DMS79 treated with DMSO at 0.1 percent for 48 hours (cell line): ENCODE results near the gene CSH2.
"Not testable (repeated sequence)": the region's sequence is repeated elsewhere in the genome, so short reads cannot be mapped to it uniquely, and the experiment has no call there.

ENCODE experiments used
- DNase-seq: peaks from one replicate; lab custom pipeline; 2025; lab: John Stamatoyannopoulos, UW

Gene CSH2

GRCh38 chr17:63896524-63897354, 23.3 kb upstream of the CSH2 start, which contains the start of gene CSH1:
Gene CSH1 (minus strand): TSS chr17:63896574. CDS start chr17:63896511, 63 bp downstream.
- not testable (repeated sequence) for DNase-seq

GRCh38 chr17:63894821-63895220, 21.3 kb upstream of the CSH2 start:
- DNase-seq: not testable (repeated sequence)

- not testable (repeated sequence) for DNase-seq
Measured at GRCh38 chr17:63894021-63894420, 20.5 kb upstream of the CSH2 start.

GRCh38 chr17:63892316-63893037, 19.0 kb upstream of the CSH2 start:
- not testable (repeated sequence) for DNase-seq

- DNase-seq: not testable (repeated sequence)
Measured at GRCh38 chr17:63889026-63889848, 15.8 kb upstream of the CSH2 start.

GRCh38 chr17:63885119-63885518, 11.6 kb upstream of the CSH2 start:
- not testable (repeated sequence) for DNase-seq

- not testable (repeated sequence) for DNase-seq
Measured at GRCh38 chr17:63882626-63883126, 9.2 kb upstream of the CSH2 start.

GRCh38 chr17:63881935-63882601, 8.6 kb upstream of the CSH2 start, which contains the start of gene GH2:
Gene GH2 (minus strand): TSS chr17:63881944. CDS start chr17:63881801, 143 bp downstream.
- no peak for DNase-seq

- not testable (repeated sequence) for DNase-seq
Measured at GRCh38 chr17:63881337-63881736, 7.9 kb upstream of the CSH2 start.

- DNase-seq: no peak
Measured at GRCh38 chr17:63880706-63881105, 7.2 kb upstream of the CSH2 start.

- DNase-seq: not testable (repeated sequence)
Measured at GRCh38 chr17:63878413-63878812, 4.9 kb upstream of the CSH2 start.

- DNase-seq: not testable (repeated sequence)
Measured at GRCh38 chr17:63874693-63875092, 1.2 kb upstream of the CSH2 start.

GRCh38 chr17:63874061-63874626, 667 bp upstream of the CSH2 start:
- not testable (repeated sequence) for DNase-seq

- DNase-seq: not testable (repeated sequence)
Measured at GRCh38 chr17:63871646-63872365, 1.7 kb downstream of the CSH2 start.

- not testable (repeated sequence) for DNase-seq
Measured at GRCh38 chr17:63870292-63870665, 3.2 kb downstream of the CSH2 start.

- DNase-seq: not testable (repeated sequence)
Measured at GRCh38 chr17:63869491-63870291, 3.8 kb downstream of the CSH2 start.

GRCh38 chr17:63866625-63867024, 6.9 kb downstream of the CSH2 start:
- not testable (repeated sequence) for DNase-seq

- no peak for DNase-seq
Measured at GRCh38 chr17:63859257-63859656, 14.2 kb downstream of the CSH2 start.

- DNase-seq: not testable (repeated sequence)
Measured at GRCh38 chr17:63856425-63856824, 17.1 kb downstream of the CSH2 start.
